H1 (cell line): ENCODE measurements around the gene PSKH1. TPM values are rescaled to one million over a fixed set of nuclear protein-coding genes. Genes with fewer than 3 reads are reported as not detected.

Experiments
- BACH1 ChIP-seq: IDR thresholded peaks from 2 replicates; pipeline ENCODE4 v1.6.1; 2012; ENCODE audit warnings: low read length, improper control_type of control experiment
- CBX5 ChIP-seq: fragments of 300-800, 300-1000 bp; sonication (generic); IDR thresholded peaks from 2 replicates; pipeline ENCODE4 v1.7.1; 2016; ENCODE audit warnings: antibody characterized with exemption, low read length, low read depth
- CHD2 ChIP-seq: IDR thresholded peaks from 2 replicates; pipeline ENCODE4 v1.6.1; 2012; ENCODE audit warnings: low read length, improper control_type of control experiment
- CTBP2 ChIP-seq: IDR thresholded peaks from 2 replicates; pipeline ENCODE4 v1.7.0; 2011; ENCODE audit warnings: borderline replicate concordance, mild to moderate bottlenecking, moderate library complexity, mixed read lengths, low read length; ENCODE audit not compliant: insufficient read depth, insufficient read length
- HDAC2 ChIP-seq, 2 experiments: fragments of 300-600 bp in 1 of 2; sonication (generic) in 1 of 2; IDR thresholded peaks; 2 replicates each; pipeline ENCODE4 v1.6.1; 2011 to 2012; ENCODE audit warnings: low read depth in 2 of 2, low read length in 2 of 2, mild to moderate bottlenecking in 2 of 2, moderate library complexity in 2 of 2, borderline replicate concordance in 1 of 2, inconsistent platforms in 1 of 2
- JUN ChIP-seq: IDR thresholded peaks from 2 replicates; pipeline ENCODE4 v1.6.1; 2011; ENCODE audit warnings: low read depth, mild to moderate bottlenecking, improper control_type of control experiment, low read length
- KDM4A ChIP-seq: IDR thresholded peaks from one replicate; pipeline ENCODE4 v1.7.1; 2012; ENCODE audit warnings: low read depth, mild to moderate bottlenecking, moderate library complexity, low read length, inconsistent platforms; ENCODE audit not compliant: severe bottlenecking
- NRF1 ChIP-seq: IDR thresholded peaks from 2 replicates; pipeline ENCODE4 v1.6.1; 2011; ENCODE audit warnings: mild to moderate bottlenecking, low read depth, low read length, improper control_type of control experiment
- RBBP5 ChIP-seq: IDR thresholded peaks from 2 replicates; pipeline ENCODE4 v1.7.1; 2012; ENCODE audit warnings: low read depth, mild to moderate bottlenecking, inconsistent platforms, low read length, moderate library complexity, borderline replicate concordance
- SUZ12 ChIP-seq: fragments of 200-600 bp; sonication (generic); IDR thresholded peaks from 2 replicates; pipeline ENCODE4 v1.6.1; 2012; ENCODE audit warnings: mild to moderate bottlenecking, inconsistent platforms, low read length, moderate library complexity, mixed read lengths
- polyA plus RNA-seq, 7 experiments: library from polyadenylated mRNA; depleted of rRNA in 3 of 7; stranded (reverse) in 5 of 7; unstranded in 2 of 7; fragments of >200 nt in 5 of 7; fragments of 200-250 nt in 2 of 7; gene quantifications; 1 replicate in 5 of 7; 2 replicates in 1 of 7; 4 replicates in 1 of 7; pipeline versions ENCODE4 v1.2.1 to v1.2.3, GENCODE V29; 2011 to 2013; ENCODE audit warnings: missing spikeins in 2 of 7, mixed read lengths in 2 of 7
- total RNA-seq: library from RNA; stranded (reverse); fragmentation: NEBNext Ultra II Directional; extraction: Animal tissue kit (Norgen Biotek cat#: 25700); gene quantifications from 2 replicates; pipeline ENCODE4 v1.2.1, GENCODE V29; 2021
- TF ChIP-seq, protein P1 (sequence below): IDR thresholded peaks from 2 replicates; pipeline ENCODE4 v1.6.1; 2012; ENCODE audit warnings: low read length, inconsistent platforms
- TF ChIP-seq, protein P2 (sequence below): IDR thresholded peaks from 2 replicates; pipeline ENCODE4 v1.6.1; 2012; ENCODE audit warnings: inconsistent platforms
- TF ChIP-seq, protein P3 (sequence below): IDR thresholded peaks from 2 replicates; pipeline ENCODE4 v1.6.1; 2011; ENCODE audit warnings: low read length, improper control_type of control experiment

Gene PSKH1
- total and polyA plus RNA-seq, 2 of the 8 experiments (the other 6 are each of a cell fraction or from before 2014, with no cell fraction given): 24.8 to 51.0 TPM

DNA sequence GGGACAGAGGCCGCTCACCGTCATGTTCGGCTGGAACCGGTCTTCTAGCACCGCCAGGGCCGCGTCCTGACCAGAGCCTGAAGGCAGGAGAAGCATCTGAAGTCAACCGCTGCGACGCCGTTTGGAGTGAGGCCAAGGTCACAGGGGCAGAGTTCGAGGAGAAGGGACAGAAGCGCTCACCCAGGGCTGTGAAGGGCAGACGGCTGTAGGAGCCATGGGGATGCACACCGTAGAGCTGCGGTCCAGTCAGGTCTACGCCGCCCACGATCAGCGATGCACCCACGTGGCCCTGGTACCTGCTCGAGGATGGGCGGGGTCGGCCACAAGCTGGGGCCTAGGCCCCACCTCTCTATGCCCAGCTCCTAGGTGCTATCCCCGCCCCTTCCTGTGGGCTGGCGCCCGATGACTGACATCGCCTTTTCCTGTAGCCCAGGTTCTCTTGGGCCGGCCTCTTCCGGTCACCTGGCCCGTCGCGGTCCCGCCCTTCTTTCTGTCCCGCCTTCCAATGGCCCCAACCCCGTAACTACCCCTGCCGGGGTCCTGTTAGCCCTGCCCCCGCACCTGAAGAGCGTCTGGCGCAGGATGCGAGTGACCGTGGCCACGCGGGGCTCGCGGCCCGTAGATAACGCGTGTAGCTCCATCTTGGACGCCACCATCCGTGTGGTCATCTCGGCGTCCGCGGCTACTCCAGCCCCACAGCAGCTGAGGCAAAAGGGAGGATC, 42.5 kb downstream of the PSKH1 start (continued):
- TF ChIP-seq, protein P1, sequence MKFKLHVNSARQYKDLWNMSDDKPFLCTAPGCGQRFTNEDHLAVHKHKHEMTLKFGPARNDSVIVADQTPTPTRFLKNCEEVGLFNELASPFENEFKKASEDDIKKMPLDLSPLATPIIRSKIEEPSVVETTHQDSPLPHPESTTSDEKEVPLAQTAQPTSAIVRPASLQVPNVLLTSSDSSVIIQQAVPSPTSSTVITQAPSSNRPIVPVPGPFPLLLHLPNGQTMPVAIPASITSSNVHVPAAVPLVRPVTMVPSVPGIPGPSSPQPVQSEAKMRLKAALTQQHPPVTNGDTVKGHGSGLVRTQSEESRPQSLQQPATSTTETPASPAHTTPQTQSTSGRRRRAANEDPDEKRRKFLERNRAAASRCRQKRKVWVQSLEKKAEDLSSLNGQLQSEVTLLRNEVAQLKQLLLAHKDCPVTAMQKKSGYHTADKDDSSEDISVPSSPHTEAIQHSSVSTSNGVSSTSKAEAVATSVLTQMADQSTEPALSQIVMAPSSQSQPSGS: 0 out of 2 replicates have a peak, but pooled peaks have one; percentile 78
- peak; percentile 54; the same call in 1 of the 2 replicates for TF ChIP-seq BACH1
- TF ChIP-seq, protein P2, sequence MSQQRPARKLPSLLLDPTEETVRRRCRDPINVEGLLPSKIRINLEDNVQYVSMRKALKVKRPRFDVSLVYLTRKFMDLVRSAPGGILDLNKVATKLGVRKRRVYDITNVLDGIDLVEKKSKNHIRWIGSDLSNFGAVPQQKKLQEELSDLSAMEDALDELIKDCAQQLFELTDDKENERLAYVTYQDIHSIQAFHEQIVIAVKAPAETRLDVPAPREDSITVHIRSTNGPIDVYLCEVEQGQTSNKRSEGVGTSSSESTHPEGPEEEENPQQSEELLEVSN: peak; percentile 63
- no peak for TF ChIP-seq SUZ12
- TF ChIP-seq JUN: no peak
- no peak for TF ChIP-seq KDM4A
- TF ChIP-seq, protein P3, sequence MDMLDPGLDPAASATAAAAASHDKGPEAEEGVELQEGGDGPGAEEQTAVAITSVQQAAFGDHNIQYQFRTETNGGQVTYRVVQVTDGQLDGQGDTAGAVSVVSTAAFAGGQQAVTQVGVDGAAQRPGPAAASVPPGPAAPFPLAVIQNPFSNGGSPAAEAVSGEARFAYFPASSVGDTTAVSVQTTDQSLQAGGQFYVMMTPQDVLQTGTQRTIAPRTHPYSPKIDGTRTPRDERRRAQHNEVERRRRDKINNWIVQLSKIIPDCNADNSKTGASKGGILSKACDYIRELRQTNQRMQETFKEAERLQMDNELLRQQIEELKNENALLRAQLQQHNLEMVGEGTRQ: peak; percentile 87
- no peak for TF ChIP-seq RBBP5
- 0 out of 4 replicates have a peak, but pooled peaks have one; percentile 15 to 69 for TF ChIP-seq HDAC2 (IDR thresholded peaks at IDR 0.05; ENCODE audit: borderline replicate concordance in 1 of 2, low read depth in 2 of 2, low read length in 2 of 2)
- no peak for TF ChIP-seq CHD2
- TF ChIP-seq NRF1: no peak
- no peak for TF ChIP-seq CBX5
- TF ChIP-seq CTBP2: no peak
